Thoracic aorta (tissue), 2 donors: ENCODE measurements around the gene SLC17A2. TPM values are rescaled to one million over a fixed set of nuclear protein-coding genes. Genes with fewer than 3 reads are reported as not detected.

Experiments used
- ATAC-seq: fragments of 150-250 bp; one replicate; pipeline ENCODE4 v1.8.0; 2017; ENCODE audit warnings: low read depth; ENCODE audit not compliant: insufficient number of reproducible peaks, low FRiP score
- DNase-seq: peaks from one replicate; pipeline ENCODE4 v3.0.0-alpha.2; 2020; ENCODE audit warnings: low spot score
- H3K27ac ChIP-seq, 2 donors: fragments of 200-600 bp; sonication (generic); 1 replicate in 1 of 2; 2 replicates in 1 of 2; pipeline ENCODE4 v1.5.1; 2016; ENCODE audit warnings: mild to moderate bottlenecking in 2 of 2, moderate library complexity in 2 of 2
- H3K27me3 ChIP-seq: fragments of 200-600 bp; sonication (generic); replicated peaks from 2 replicates; pipeline ENCODE4 v1.6.0; 2016; ENCODE audit warnings: mild to moderate bottlenecking; ENCODE audit not compliant: insufficient read depth
- H3K36me3 ChIP-seq: fragments of 200-600 bp; sonication (generic); one replicate; pipeline ENCODE4 v1.5.1; 2016
- H3K4me1 ChIP-seq, 2 donors: fragments of 200-600 bp; sonication (generic); 1 replicate in 1 of 2; 2 replicates in 1 of 2; pipeline versions ENCODE4 v1.5.1 to v1.6.0; 2016; ENCODE audit warnings: low read depth in 2 of 2, mild to moderate bottlenecking in 1 of 2; ENCODE audit not compliant: control insufficient read depth in 1 of 2
- H3K4me3 ChIP-seq: fragments of 200-600 bp; sonication (generic); 2 replicates; pipeline ENCODE4 v1.5.1; 2016; ENCODE audit warnings: mild to moderate bottlenecking
- H3K9me3 ChIP-seq: fragments of 200-600 bp; sonication (generic); 2 replicates; pipeline ENCODE4 v1.5.1; 2016
- total RNA-seq, 2 donors: library from RNA; depleted of rRNA; stranded (reverse); fragments of >200 nt; gene quantifications; one replicate each; pipeline versions ENCODE4 v1.1.0 to v1.2.3, GENCODE V29; 2016
- TF ChIP-seq, protein P1 (sequence below): fragments of 200-600 bp; sonication (generic); IDR thresholded peaks from one replicate; pipeline ENCODE4 v1.5.1; 2019; ENCODE audit warnings: antibody characterized with exemption

The SLC17A2 gene
- total RNA-seq, 2 donors from 2014 or later = not detected

DNA sequence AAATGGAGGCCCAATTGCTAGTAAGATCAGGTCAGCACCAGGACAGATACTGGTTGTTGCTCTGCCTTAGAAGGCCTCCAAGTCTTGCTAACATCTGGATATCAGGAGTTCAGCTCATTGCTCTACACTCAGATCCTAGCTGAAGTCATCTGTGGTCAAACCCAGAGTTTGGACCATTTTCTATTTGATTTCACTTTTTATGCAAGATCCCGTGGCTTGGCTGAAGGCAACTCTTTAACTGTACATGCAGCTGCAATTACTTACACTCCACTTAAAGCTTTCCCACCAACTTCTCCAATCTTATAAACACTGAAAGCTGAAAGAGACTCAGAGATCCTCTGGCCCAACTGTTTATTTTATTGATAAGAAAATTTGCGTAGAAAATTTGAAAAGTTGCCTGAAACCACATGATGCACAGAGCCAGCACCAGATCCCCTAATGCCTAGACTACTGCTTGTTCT is 2.7 kb downstream of the SLC17A2 start:
- Histone ChIP-seq H3K27me3 (no peaks in the 10 kb centered on the region), H3K4me3 (no peak overlapping the region), H3K4me1 (peaks cover 3 to 21% of the 10 kb centered on the region in 2 donors), H3K27ac (no peak overlapping the region), H3K36me3 (no peaks in the 10 kb centered on the region), H3K9me3 (no peaks in the 10 kb centered on the region)
- TF ChIP-seq, protein P1, sequence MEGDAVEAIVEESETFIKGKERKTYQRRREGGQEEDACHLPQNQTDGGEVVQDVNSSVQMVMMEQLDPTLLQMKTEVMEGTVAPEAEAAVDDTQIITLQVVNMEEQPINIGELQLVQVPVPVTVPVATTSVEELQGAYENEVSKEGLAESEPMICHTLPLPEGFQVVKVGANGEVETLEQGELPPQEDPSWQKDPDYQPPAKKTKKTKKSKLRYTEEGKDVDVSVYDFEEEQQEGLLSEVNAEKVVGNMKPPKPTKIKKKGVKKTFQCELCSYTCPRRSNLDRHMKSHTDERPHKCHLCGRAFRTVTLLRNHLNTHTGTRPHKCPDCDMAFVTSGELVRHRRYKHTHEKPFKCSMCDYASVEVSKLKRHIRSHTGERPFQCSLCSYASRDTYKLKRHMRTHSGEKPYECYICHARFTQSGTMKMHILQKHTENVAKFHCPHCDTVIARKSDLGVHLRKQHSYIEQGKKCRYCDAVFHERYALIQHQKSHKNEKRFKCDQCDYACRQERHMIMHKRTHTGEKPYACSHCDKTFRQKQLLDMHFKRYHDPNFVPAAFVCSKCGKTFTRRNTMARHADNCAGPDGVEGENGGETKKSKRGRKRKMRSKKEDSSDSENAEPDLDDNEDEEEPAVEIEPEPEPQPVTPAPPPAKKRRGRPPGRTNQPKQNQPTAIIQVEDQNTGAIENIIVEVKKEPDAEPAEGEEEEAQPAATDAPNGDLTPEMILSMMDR = no peak
- no peak for ATAC-seq
- DNase-seq = no peak

DNA sequence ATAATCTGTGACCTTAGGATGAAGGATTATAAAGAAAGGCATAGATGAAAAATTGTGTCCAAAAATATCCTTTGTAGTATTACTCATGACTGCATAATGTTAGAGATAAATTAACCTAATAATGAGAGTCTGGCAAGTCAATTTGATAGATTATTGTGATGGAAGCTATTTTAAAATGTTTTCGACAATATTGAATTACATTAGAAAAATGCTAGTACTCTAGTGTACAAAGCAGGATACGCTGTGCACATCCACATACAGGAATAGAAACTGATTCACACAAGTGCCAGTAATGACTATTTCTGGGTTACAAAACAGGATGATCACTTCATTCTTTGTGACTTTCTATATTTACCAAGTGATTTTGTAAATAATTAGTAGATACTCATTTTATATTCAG is 3.3 kb downstream of the SLC17A2 start:
- no peak for ATAC-seq
- Histone ChIP-seq H3K4me3 (no peak overlapping the region), H3K9me3 (no peaks in the 10 kb centered on the region), H3K36me3 (no peaks in the 10 kb centered on the region), H3K4me1 (peaks cover 3 to 27% of the 10 kb centered on the region in 2 donors), H3K27me3 (no peaks in the 10 kb centered on the region), H3K27ac (no peak overlapping the region)
- DNase-seq = no peak
- TF ChIP-seq, protein P1 = no peak

DNA sequence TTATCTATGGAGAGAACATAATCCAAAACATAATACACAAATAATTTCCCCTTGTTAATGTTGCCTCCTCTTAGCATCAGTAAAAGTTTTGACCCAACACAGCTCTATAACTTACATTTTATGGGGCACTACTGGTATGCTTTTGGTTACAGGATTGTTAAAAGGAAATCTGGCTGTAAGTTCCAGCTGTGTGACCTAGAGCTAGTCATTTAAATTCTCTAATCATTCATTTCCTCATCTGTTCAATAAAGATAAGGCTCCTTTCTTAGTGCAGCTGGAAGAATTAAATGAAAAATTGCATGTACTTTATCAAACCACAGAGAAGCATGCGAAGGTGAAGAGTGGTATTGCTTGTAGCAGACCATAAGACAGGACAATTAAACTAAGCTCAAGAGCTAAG is 4.6 kb downstream of the SLC17A2 start:
- H3K4me1 ChIP-seq = peaks cover 6 to 34% of the 10 kb centered on the region in 2 donors
- no peak overlapping the region for H3K4me3 ChIP-seq
- no peak overlapping the region for H3K27ac ChIP-seq
- no peak for DNase-seq
- no peak for ATAC-seq
- H3K27me3 ChIP-seq = no peaks in the 10 kb centered on the region
- TF ChIP-seq, protein P1 = no peak
- H3K36me3 ChIP-seq = no peaks in the 10 kb centered on the region
- no peaks in the 10 kb centered on the region for H3K9me3 ChIP-seq

DNA sequence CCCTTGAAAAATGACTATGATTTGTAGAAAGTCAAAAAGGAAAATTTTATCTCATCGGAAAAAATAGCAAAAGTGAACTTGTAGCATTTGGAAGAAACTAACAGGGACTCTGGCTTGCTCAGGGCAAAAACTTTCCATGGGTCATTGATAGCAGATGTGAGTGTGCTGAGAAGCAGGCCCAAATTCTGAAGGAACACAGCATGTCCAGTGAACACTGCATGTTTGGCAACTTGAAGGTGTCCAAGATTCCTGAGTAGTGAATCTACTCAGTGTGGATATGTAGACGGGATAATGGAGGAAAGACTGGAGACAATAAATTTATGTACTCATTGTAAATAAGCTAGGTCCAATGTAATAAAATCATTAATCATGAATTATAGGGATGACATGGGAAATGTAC is 8.2 kb downstream of the SLC17A2 start:
- no peaks in the 10 kb centered on the region for H3K36me3 ChIP-seq
- peaks cover 2 to 23% of the 10 kb centered on the region in 2 donors for H3K4me1 ChIP-seq
- ATAC-seq = peak; percentile 82
- TF ChIP-seq, protein P1 = no peak
- peak; percentile 6 for DNase-seq
- H3K27me3 ChIP-seq = no peaks in the 10 kb centered on the region
- no peaks in the 10 kb centered on the region for H3K9me3 ChIP-seq
- peak overlapping the region; percentile 34 to 49 for H3K27ac ChIP-seq
- no peak overlapping the region for H3K4me3 ChIP-seq

DNA sequence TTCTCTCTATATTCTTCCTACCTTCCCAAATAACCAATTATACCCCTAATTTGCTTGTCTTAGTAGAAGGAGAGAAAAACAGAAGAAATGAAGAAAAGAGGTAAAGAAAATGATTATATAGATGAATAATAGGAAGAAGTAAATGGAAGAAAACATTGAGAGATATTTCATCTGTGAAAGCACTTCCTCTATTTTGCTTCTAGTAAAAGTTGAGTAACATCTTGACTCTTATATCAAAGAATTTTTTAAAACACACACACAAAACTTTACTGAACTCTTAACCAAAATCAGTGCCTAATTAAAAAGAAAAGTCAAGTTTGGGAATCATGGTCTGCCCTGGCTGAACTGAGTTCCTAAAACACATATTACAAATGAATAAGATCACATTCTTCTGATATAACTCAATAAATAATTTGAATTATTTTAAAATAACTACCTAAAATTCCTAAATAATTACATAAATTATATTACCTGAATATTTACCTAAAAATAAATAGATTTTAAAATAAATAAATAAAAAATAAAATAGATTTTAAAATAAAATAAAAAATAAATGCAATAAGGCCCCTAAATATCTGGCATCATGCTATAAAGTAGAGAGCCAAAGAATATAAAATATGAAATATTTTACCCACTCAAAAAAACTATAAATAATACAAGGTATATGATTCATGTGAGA is 8.8 kb downstream of the SLC17A2 start:
- no peaks in the 10 kb centered on the region for H3K9me3 ChIP-seq
- ATAC-seq = no peak
- no peaks in the 10 kb centered on the region for H3K27me3 ChIP-seq
- no peak overlapping the region for H3K4me3 ChIP-seq
- TF ChIP-seq, protein P1 = no peak
- H3K4me1 ChIP-seq = peaks cover 2 to 17% of the 10 kb centered on the region in 2 donors
- no peaks in the 10 kb centered on the region for H3K36me3 ChIP-seq
- H3K27ac ChIP-seq = peak overlapping the region; percentile 34 to 49
- no peak for DNase-seq
